ENCODE data around the gene C11orf54. TPM values are rescaled to one million over a fixed set of nuclear protein-coding genes. Genes with fewer than 3 reads are reported as not detected.

The C11orf54 gene
- total RNA-seq, 3 donors from 2014 or later = 42.8 to 96.0 (median 48.0) TPM

DNA sequence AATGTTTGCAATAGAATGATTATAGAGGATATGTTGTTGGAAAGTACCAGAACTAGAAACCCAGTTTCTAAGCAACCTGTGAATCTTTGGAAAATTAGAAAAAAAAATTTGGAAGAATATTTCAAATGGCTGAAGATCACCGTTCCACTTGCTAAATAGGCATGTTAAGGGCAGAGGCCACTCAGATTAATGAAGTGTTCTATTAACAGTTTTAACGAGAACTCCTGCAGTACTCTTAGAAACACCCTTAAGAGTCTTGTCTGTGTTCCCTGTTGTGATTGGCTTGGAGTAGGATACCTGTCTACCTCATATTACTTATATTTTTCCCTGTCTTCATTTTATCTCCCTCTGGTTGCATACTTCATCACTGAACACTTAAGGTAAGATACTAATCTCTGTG lies 4.6 kb downstream of the C11orf54 start:
- ATAC-seq = no peak
- intact Hi-C loops (cut with DNase I, micrococcal nuclease) = no loop called here

DNA sequence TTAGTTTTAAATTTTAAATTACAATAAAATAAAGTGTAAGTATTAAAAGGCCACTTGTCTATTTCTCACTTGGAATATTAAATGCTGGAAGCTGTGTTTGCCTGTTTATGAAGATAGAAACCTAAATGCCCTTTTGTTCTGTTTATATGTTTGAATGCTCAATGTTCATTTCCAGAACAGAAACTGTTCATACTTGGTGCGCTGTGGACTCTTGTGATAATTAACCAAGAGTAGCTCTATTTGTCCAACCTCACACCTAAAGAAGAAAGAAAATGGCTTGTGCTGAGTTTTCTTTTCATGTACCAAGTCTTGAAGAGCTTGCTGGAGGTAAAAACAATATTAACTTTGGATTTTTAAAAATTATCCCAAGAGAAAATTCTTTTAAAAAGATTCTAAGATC lies 5.7 kb downstream of the C11orf54 start:
- intact Hi-C loops (cut with DNase I, micrococcal nuclease) = no loop called here
- TF ChIP-seq, protein P1, sequence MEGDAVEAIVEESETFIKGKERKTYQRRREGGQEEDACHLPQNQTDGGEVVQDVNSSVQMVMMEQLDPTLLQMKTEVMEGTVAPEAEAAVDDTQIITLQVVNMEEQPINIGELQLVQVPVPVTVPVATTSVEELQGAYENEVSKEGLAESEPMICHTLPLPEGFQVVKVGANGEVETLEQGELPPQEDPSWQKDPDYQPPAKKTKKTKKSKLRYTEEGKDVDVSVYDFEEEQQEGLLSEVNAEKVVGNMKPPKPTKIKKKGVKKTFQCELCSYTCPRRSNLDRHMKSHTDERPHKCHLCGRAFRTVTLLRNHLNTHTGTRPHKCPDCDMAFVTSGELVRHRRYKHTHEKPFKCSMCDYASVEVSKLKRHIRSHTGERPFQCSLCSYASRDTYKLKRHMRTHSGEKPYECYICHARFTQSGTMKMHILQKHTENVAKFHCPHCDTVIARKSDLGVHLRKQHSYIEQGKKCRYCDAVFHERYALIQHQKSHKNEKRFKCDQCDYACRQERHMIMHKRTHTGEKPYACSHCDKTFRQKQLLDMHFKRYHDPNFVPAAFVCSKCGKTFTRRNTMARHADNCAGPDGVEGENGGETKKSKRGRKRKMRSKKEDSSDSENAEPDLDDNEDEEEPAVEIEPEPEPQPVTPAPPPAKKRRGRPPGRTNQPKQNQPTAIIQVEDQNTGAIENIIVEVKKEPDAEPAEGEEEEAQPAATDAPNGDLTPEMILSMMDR (IDR thresholded peaks at IDR 0.05) = no peak
- H3K9me3 ChIP-seq = no peaks in the 10 kb centered on the region
- no peak for DNase-seq
- no peak for ATAC-seq
- H3K4me1 ChIP-seq (ENCODE audit: low read depth) = peaks cover 17% of the 10 kb centered on the region
- no peaks in the 10 kb centered on the region for H3K36me3 ChIP-seq (ENCODE audit: low read depth)
- H3K4me3 ChIP-seq = no peak overlapping the region

More for the DNA sequence above, 4.6 kb downstream of the C11orf54 start:
- Histone ChIP-seq H3K36me3 (ENCODE audit: low read depth) (no peaks in the 10 kb centered on the region), H3K9me3 (no peaks in the 10 kb centered on the region), H3K4me1 (ENCODE audit: low read depth) (peaks cover 18% of the 10 kb centered on the region), H3K4me3 (no peak overlapping the region)
- no peak for DNase-seq
- TF ChIP-seq, protein P1 (IDR thresholded peaks at IDR 0.05) = no peak

DNA sequence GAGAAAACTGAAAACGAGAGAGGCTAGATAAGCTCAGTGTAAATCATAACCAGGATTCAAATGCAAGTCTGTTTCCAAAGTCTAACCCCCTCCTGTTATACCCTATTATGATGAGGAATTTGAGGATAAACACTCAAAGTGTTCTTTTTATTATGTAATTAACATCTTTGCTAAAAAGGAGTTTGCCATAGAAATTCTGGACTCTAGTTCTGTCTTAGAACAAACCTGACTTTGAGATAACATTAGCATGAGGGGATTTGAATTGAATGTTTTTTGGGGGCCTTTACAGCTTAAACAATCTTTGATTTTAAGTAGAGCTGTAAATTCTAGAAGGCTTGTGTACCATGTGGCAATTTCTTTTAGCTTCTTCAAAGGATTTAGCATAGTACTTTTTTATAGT lies 9.5 kb downstream of the C11orf54 start:
- Histone ChIP-seq H3K9me3 (no peaks in the 10 kb centered on the region), H3K4me1 (ENCODE audit: low read depth) (peaks cover 5% of the 10 kb centered on the region), H3K36me3 (ENCODE audit: low read depth) (peaks cover 6% of the 10 kb centered on the region), H3K4me3 (no peak overlapping the region)
- TF ChIP-seq, protein P1 (IDR thresholded peaks at IDR 0.05) = no peak
- DNase-seq = no peak
- ATAC-seq = no peak
- intact Hi-C loops (cut with DNase I, micrococcal nuclease) = no loop called here

DNA sequence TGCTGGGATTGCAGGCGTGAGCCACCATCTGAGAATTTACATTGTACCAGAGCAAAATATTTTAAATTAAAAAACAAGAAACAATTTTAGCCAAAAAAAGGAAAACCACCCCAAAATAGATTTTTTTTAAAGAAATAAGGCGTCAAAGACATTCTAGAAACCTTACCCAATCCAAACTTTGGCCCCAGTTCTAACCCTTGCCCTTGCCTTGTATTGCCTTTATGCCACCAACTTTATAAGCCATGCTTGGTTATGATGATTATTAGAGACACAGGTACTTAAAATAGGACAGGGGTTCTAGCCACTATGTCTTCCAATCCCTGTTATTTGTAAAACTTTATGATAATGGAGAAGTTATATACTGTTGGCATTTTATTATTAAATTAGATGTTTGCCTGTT lies 11.8 kb downstream of the C11orf54 start:
- no peaks in the 10 kb centered on the region for H3K4me1 ChIP-seq (ENCODE audit: low read depth)
- peaks cover 11% of the 10 kb centered on the region for H3K36me3 ChIP-seq (ENCODE audit: low read depth)
- no peaks in the 10 kb centered on the region for H3K9me3 ChIP-seq
- no peak for DNase-seq
- no peak for ATAC-seq
- TF ChIP-seq, protein P1 (IDR thresholded peaks at IDR 0.05) = no peak
- H3K4me3 ChIP-seq = no peak overlapping the region
- intact Hi-C loops (cut with DNase I, micrococcal nuclease) = no loop called here

DNA sequence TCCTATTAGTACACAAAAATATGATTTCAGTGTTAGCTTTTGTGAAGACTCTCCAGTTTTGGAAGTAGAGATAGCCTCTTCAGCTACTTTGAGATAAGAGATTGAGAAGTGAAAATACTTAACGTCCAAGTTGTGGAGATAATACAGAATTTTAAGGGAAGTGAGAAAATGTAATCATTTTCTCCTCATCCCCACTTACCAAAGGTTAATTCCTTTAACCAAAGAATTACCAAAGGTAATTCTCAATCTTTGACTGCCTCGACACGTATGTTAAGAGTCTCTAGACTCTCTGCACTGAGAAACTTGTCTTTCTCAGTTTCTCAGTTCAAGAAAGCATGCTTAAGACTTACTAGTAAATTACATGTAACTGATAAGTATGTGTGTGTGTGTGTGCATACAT lies 15.3 kb downstream of the C11orf54 start:
- Histone ChIP-seq H3K9me3 (no peaks in the 10 kb centered on the region), H3K36me3 (ENCODE audit: low read depth) (peaks cover 19% of the 10 kb centered on the region), H3K4me1 (ENCODE audit: low read depth) (no peaks in the 10 kb centered on the region), H3K4me3 (no peak overlapping the region)
- intact Hi-C loops (cut with DNase I, micrococcal nuclease) = no loop called here
- DNase-seq (no peak), ATAC-seq (no peak)
- TF ChIP-seq, protein P1 (IDR thresholded peaks at IDR 0.05) = no peak

DNA sequence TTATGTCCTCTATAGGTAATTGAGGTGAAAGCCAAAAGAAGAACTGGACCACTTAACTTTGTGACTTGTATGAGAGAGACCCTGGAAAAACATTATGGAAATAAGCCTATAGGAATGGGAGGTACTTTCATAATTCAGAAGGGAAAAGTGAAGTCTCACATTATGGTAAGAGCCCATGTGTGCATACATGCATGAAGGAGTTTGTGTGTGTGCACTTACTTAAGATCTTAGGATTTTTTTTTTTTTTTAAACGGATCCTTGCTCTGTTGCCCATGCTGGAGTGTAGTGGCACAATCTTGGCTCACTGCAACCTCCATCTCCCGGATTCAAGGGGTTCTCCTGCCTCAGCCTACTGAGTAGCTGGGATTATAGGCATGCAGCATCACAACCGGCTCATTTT lies 15.8 kb downstream of the C11orf54 start:
- Histone ChIP-seq H3K9me3 (no peaks in the 10 kb centered on the region), H3K4me3 (no peak overlapping the region), H3K36me3 (ENCODE audit: low read depth) (peaks cover 22% of the 10 kb centered on the region), H3K4me1 (ENCODE audit: low read depth) (no peaks in the 10 kb centered on the region)
- TF ChIP-seq, protein P1 (IDR thresholded peaks at IDR 0.05) = no peak
- intact Hi-C loops (cut with DNase I, micrococcal nuclease) = no loop called here
- ATAC-seq (no peak), DNase-seq (no peak)

Measured in mucosa of descending colon (tissue), 3 donors.